ENCODE measurements around the gene ABR.

Gene ABR

DNA sequence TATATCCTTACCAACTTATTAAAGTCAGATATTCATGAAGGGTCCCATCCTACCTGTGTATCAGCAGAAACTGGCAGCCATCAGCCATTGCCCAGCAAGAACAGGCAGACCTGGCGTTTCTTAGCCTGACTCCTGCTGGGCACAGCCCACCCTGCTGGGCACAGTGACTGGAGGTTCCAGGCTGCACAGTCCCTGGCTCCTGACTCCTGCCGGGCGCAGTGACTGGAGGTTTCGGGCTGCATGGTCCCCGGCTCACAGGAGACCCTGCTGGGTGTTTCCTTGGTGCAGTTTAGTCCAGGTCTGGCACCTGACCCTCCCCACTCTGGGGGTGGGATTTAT is 176.2 kb downstream of the ABR start:
- Histone ChIP-seq H3K27me3 (ENCODE audit: insufficient read depth, low read depth) (no peaks in the 10 kb centered on the region), H2AFZ (ENCODE audit: low read depth) (no peak overlapping the region), H3K4me3 (IDR thresholded peaks at IDR 0.05; ENCODE audit: insufficient read depth, low read depth, low read length) (no peak overlapping the region), H3K9ac (no peak overlapping the region), H4K20me1 (ENCODE audit: insufficient read depth) (no peaks in the 10 kb centered on the region), H3K27ac (no peak overlapping the region), H3K4me2 (no peak overlapping the region), H3K79me2 (ENCODE audit: insufficient read depth, low read depth) (no peaks in the 10 kb centered on the region; the same call in 1 of the 2 replicates), H3K36me3 (ENCODE audit: insufficient read depth) (no peaks in the 10 kb centered on the region; the same call in 1 of the 2 replicates), H3K4me1 (ENCODE audit: low read depth, poor library complexity, severe bottlenecking) (peaks cover 10% of the 10 kb centered on the region)
- TF ChIP-seq, protein P1, sequence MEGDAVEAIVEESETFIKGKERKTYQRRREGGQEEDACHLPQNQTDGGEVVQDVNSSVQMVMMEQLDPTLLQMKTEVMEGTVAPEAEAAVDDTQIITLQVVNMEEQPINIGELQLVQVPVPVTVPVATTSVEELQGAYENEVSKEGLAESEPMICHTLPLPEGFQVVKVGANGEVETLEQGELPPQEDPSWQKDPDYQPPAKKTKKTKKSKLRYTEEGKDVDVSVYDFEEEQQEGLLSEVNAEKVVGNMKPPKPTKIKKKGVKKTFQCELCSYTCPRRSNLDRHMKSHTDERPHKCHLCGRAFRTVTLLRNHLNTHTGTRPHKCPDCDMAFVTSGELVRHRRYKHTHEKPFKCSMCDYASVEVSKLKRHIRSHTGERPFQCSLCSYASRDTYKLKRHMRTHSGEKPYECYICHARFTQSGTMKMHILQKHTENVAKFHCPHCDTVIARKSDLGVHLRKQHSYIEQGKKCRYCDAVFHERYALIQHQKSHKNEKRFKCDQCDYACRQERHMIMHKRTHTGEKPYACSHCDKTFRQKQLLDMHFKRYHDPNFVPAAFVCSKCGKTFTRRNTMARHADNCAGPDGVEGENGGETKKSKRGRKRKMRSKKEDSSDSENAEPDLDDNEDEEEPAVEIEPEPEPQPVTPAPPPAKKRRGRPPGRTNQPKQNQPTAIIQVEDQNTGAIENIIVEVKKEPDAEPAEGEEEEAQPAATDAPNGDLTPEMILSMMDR (conservative IDR thresholded peaks at IDR 0.05; ENCODE audit: low read depth, low read length): no peak

- H3K36me3 ChIP-seq (ENCODE audit: insufficient read depth): no peaks in the 10 kb centered on the region; the same call in 1 of the 2 replicates
These were observed 176.8 kb downstream of the ABR start for GRCh38 chr17:1002771-1003555.

GRCh38 chr17:1002412-1002753 is 177.4 kb downstream of the ABR start:
- Histone ChIP-seq H3K4me2 (no peak overlapping the region), H3K27me3 (ENCODE audit: insufficient read depth, low read depth) (no peaks in the 10 kb centered on the region), H3K4me3 (IDR thresholded peaks at IDR 0.05; ENCODE audit: insufficient read depth, low read depth, low read length) (no peak overlapping the region), H3K9ac (no peak overlapping the region), H3K36me3 (ENCODE audit: insufficient read depth) (no peaks in the 10 kb centered on the region; the same call in 1 of the 2 replicates), H3K27ac (no peak overlapping the region), H2AFZ (ENCODE audit: low read depth) (no peak overlapping the region), H3K79me2 (ENCODE audit: insufficient read depth, low read depth) (peaks cover 10% of the 10 kb centered on the region), H3K4me1 (ENCODE audit: low read depth, poor library complexity, severe bottlenecking) (peaks cover 18% of the 10 kb centered on the region), H4K20me1 (ENCODE audit: insufficient read depth) (no peaks in the 10 kb centered on the region)
- TF ChIP-seq, protein P1 (conservative IDR thresholded peaks at IDR 0.05; ENCODE audit: low read depth, low read length): no peak

More at GRCh38 chr17:1002771-1003555, 176.8 kb downstream of the ABR start:
- no peak overlapping the region for H3K4me2 ChIP-seq
- H3K4me3 ChIP-seq (IDR thresholded peaks at IDR 0.05; ENCODE audit: insufficient read depth, low read depth, low read length): no peak overlapping the region
- no peak overlapping the region for H3K9ac ChIP-seq
- no peaks in the 10 kb centered on the region for H4K20me1 ChIP-seq (ENCODE audit: insufficient read depth)
- no peak overlapping the region for H2AFZ ChIP-seq (ENCODE audit: low read depth)
- peaks cover 16% of the 10 kb centered on the region for H3K4me1 ChIP-seq (ENCODE audit: low read depth, poor library complexity, severe bottlenecking)
- peaks cover 4% of the 10 kb centered on the region for H3K79me2 ChIP-seq (ENCODE audit: insufficient read depth, low read depth)
- TF ChIP-seq, protein P1 (conservative IDR thresholded peaks at IDR 0.05; ENCODE audit: low read depth, low read length): no peak
- no peaks in the 10 kb centered on the region for H3K27me3 ChIP-seq (ENCODE audit: insufficient read depth, low read depth)
- H3K27ac ChIP-seq: no peak overlapping the region

GRCh38 chr17:1001640-1002411 is 178.0 kb downstream of the ABR start:
- no peaks in the 10 kb centered on the region for H3K27me3 ChIP-seq (ENCODE audit: insufficient read depth, low read depth)
- H3K4me2 ChIP-seq: no peak overlapping the region
- no peak overlapping the region for H3K4me3 ChIP-seq (IDR thresholded peaks at IDR 0.05; ENCODE audit: insufficient read depth, low read depth, low read length)
- no peak overlapping the region for H2AFZ ChIP-seq (ENCODE audit: low read depth)
- H3K36me3 ChIP-seq (ENCODE audit: insufficient read depth): no peaks in the 10 kb centered on the region; the same call in 1 of the 2 replicates
- H4K20me1 ChIP-seq (ENCODE audit: insufficient read depth): no peaks in the 10 kb centered on the region
- H3K4me1 ChIP-seq (ENCODE audit: low read depth, poor library complexity, severe bottlenecking): peaks cover 18% of the 10 kb centered on the region
- no peak overlapping the region for H3K27ac ChIP-seq
- H3K79me2 ChIP-seq (ENCODE audit: insufficient read depth, low read depth): peaks cover 14% of the 10 kb centered on the region
- H3K9ac ChIP-seq: no peak overlapping the region
- TF ChIP-seq, protein P1 (conservative IDR thresholded peaks at IDR 0.05; ENCODE audit: low read depth, low read length): no peak
